ENCODE data around the gene SEMA6D.

DNA sequence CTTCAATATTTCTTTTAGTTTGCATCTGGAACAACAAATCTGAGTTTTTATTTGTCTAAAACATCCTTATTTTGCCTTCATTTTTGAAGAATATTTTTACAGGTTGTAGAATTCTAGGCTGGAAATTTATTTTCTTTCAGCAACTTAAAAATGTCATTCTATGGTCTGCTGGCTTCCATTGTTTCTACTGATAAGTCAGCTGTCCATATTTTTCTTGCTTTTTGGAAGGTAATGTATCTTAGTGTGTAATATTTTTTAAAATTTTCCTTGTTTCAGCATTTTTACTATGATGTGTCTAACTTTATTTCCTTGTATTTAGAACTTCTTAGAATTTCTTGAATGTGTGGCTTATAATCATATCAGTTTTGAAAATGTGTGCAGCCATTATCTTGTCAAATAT is 37.0 kb downstream of the SEMA6D start:
- TF ChIP-seq CTCF (conservative IDR thresholded peaks at IDR 0.05 in 1 of 2, IDR thresholded peaks at IDR 0.05 in 1 of 2; ENCODE audit: extremely low read depth in 1 of 2, insufficient read depth in 1 of 2, low read depth in 1 of 2, low read length in 2 of 2) (no peak), EZH2 (IDR thresholded peaks at IDR 0.05; ENCODE audit: borderline replicate concordance, low read length) (no peak)
